ENCODE data around the gene ECE1.
"Not testable (repeated sequence)": the region's sequence is repeated elsewhere in the genome, so short reads cannot be mapped to it uniquely, and the experiment has no call there.

The ECE1 gene

DNA sequence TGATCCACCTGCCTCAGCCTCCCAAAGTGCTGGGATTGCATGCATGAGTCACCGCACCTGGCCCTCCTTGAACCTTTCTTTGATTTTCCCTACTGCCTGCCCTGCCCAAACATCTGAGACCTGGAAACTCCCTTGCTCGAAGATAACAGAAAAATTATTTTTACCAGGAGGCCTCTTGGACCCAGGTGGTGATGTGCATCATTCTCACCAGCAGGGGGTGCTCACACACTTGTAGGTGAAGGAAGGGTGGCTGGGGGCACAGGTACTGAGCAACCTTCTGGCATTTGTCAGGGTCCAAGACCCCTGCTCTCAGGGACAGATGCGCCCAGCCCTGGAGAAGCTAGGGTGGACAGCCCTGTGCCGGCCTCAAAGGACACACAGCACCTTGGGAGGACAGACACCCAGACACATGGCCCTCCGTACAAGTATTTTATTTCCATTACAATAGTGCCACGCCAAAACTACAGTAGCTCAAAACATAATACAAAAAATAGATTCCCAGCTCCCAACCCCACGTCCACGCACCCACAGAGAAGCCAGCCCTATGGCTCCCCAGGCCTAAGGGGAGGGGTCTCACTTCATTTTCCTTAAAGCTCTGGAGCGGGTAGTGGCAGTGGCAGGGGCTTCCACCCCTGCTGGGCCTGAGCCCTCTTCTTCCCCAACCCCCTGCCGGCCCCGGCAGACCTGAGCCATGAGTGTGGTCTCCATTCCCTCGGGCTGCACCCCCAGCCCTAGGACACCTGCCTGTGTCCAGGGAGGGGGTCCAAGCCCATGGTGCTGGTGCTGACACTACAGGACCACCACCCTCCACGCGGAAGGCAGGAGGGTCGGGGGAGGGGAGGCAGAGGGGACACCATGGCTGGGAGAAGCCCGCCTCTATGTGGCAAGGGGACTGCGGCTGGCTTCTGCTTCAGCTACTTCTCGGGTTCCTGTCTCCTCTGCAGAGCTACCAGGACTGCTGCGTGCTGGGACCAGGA, 73.1 kb downstream of the ECE1 start:
- DNase-seq, result peak; percentile 77

DNA sequence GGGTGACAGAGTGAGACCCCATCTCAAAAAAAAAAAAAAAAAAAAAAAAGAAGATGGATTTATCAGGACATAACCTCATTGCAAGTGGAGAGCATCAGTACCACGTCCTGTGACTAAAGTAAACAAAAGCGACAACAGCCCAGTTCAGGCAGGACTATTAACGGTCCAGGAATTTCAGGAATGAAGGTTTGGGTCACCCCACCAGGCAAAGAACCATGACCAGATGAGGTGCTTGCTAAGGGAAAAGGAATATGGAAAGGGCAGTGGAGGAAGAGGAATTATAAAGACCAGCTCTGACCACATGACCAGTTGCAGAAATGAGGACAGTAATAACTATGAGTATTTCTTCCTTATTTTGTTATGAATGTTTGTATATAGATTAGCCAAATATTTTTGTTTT, 78.1 kb downstream of the ECE1 start:
- no peak for DNase-seq

DNA sequence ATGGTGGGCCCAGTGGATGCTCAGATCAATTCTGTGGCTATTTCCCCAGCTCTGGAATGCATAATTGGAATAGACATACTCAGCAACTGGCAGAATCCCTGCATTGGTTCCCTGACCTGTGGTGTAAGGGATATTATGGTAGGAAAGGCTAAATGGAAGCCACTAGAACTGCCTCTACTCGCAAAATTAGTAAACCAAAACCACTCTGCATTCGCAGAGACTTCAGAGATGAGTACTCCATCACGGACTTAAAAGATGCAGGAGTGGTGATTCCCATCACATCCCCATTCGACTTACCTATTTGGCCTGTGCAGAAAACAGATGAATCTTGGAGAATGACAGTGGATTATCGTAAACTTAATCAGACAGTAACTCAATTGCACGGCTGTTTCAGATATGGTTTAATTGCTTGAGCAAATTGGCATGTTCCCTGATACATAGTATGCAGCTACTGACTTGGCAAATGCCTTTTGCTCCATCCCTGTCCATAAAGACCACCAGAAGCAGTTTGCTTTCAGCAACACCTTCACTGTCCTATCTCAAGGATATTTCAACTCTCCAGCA, 82.0 kb downstream of the ECE1 start:
- not testable (repeated sequence) for DNase-seq

DNA sequence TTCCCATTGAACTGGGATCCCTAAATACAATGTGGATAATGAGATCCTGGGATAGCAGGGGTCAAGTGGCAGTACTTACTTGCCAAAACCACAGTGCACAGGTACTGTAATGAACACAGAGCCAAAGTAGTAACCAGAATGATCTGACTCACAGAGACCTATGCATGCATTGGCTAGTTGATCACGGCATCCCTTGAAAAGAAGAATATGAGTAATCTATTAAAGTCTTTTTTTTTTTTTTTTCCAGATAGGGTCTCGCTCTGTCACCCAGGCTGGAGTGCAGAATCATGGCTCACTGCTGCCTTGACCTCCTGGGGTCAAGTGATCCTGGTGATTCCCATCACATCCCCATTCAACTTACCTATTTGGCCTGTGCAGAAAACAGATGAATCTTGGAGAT, 84.1 kb downstream of the ECE1 start:
- DNase-seq, result no peak

DNA sequence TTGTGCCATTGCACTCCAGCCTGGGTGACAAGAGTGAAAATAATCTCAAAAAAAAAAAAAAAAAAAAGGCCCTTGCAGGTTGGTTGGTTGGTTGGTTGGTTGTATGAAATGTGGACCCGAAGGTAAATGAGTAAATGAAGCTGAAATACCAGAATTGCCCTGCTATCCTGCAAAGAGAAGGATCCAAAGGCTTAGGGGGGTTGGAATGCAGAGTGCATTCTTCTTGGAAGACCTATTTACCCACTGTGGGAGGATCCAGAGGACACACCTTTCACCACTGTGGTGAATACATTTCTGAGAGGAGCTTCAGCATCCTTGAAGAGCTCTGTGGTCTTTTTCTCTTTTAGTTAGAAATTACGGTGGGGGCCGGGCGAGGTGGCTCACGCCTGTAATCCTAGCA, 84.8 kb downstream of the ECE1 start:
- no peak for DNase-seq

DNA sequence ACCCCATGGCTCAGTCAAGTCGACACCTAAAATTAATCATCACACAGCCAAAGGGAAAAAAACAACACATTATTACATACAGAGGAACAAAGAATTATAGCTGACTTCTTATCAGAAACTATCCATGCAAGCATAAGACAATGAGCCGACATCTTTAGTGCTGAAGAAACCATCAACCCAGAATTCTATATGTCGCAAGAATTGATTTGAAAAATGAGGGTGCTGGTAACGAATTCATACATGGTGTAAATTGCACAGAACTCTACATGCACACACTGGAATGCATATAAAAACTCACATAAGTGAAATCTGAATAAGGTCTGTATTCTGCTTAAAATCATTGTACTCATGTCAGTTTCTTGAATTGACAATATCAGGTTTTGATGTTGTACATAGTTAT, 88.6 kb downstream of the ECE1 start:
- no peak for DNase-seq

DNA sequence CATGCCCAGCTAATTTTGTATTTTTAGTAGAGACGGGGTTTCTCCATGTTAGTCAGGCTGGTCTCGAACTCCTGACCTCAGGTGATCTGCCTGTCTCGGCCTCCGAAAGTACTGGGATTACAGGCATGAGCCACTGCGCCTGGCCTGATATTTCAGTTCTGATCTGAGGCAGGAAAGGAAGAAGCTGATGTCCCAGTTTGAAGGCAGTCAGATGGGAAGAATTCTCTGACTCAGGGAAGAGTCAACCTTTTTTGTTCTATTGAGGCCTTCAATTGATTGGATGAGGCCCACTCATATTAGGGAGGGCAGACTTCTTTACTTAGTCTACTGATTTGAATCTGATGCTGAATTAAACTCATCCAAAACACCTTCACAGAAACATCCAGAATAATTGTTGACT, 89.0 kb downstream of the ECE1 start:
- DNase-seq, result not testable (repeated sequence)

DNA sequence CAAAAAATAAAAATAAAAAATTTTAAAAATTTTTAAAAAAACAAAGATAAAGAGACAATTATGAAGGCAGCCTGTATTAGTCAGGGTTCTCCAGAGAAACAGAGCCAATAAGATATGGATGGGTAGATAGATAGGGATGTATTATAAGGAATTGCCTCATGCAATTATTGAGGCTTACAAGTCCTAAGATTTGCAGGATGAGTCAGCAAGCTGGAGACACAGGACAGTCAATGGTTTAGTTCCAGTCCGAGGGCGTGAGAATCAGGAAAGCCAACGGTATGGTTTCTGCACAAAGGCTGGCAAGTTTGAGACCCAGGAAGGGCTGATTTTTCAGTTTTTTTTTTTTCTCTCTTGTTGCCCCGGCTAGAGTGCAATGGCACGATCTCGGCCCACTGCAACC, 89.5 kb downstream of the ECE1 start:
- no peak for DNase-seq

DNA sequence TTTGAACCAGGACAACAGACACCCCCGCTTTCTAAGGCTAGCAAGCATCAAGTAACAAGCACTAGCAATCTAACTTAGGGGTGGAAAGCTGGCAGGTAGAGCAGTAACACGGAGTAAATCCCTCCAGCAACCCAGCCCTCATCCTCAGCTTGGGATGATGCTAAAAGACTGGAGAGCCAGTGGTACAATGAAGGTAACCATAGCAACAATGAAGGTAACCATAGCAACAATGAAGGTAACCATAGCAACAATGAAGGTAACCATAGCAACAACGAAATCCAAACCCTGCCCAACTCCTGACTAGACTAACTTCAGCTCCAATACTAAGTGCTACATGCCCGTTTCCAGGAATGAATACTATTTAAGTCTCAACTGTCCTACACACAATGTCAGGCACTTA, 91.3 kb downstream of the ECE1 start:
- DNase-seq, result no peak

DNA sequence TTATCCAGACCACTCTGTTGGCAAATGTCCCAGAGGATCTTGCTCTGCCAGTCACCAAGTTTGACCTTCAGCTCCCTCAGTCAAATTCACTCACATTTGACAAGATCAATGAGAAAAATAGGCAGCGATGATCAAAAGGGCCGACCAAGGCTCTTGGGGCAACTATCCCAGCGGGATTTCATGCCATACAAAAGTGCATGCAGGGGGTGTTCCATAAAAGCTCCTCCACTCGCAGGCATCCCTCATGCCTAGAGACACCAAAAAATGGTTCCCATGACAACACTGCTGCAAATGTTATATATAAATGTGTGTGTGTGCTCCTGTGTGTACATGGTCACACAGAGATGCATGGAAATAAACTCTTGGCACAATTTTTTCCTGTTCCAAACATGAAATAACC, 97.4 kb downstream of the ECE1 start:
- no peak for DNase-seq

DNA sequence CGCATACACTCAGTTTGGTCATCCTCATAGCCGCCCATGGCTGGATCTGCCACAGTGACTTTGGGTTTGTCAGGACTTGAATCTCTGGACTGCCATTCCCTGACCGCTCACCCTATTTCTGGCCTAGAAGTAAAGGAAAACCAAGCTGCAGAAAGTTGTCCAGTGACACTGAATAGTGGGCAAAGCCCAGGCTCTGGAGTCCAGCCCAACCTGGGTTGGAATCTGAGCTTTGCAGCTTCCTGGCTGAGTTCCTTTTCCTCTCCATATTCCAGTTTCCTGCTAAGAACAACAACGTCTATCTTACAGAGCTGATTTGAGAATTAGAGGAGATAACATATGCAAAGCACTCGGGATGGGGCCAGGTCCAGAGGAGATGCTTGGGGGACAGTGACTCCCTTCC, 98.0 kb downstream of the ECE1 start:
- no peak for DNase-seq

DNA sequence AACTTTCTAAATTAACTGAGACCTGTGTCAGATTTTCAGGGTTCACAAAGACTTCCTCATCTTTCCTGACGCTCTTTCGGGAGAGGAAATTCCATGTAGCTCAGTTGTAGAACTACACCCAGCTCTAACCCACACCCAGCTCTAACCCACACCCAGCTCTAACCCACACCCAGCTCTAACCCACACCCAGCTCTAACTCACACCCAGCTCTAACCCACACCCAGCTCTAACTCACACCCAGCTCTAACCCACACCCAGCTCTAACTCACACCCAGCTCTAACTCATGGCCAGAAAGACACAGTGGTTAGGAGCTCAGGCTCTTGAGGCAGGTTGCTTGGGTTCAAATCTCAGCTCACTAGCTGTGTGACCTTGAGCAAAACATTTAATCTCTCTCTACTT, 99.5 kb downstream of the ECE1 start:
- not testable (repeated sequence) for DNase-seq

DNA sequence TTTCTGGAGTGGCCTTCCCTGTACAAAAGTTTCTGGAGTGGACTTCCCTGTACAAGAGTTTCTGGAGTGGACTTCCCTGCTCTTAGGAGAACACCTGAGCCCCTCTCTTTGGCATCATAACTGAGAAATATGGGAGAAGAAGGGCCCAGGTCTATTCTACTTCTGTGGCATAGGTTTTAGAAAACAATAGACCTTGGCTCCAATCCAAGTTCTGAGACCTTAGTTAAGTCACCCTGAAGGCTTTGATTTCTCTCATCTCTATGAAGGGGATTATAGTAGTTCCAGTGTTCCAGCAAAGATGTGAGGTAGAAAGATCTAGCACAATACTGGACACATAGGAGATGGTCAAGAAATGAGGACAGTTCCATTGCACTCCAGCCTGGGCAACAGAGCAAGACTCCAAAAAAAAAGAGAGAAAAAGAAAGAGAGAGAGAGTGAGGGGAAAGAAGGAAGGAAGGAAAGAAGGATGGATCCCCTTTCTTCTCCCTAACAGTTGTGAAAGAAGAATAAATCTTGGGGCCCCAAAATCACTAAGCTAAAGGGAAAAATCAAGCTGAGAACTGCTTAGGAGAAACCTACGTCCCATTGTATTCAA, 100.3 kb downstream of the ECE1 start:
- peak; percentile 51 for DNase-seq

DNA sequence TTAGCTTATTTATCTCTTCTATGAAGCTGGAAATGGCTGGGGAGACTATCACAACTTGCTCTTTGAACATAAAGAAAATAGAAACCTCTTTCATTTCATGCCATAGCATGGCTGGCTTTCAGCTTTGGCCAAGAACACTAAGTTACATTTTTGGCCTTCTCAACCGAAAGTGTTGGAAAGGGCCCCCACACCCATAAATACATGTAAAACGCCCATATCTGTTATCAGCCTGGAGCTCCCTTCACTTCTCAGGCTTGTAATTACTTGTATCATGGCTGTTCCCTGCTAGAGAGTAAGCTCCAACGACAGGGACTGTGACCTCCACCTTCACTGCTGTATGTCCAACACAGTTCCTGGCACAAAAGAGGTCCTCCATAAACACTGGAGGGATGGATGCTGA, 100.8 kb downstream of the ECE1 start:
- no peak for DNase-seq

DNA sequence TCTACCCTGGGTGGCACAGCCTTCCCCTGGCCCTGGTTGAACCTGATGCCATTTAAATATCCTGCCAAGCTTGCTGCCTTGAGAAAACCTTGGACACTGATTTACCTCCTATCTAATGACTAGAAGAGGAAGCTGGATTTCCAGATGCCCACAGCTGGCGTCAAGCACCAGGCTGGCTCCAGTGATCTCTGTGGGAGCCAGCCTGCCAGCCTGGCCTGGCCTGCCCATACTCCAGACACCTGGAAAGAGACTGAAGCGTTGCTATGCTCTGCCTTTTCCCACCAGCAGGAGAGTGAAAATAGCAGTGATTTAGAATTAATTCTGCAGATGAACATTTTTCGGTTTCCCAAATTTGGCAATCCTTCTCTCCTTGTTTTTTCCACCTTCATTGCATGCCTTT, 102.0 kb downstream of the ECE1 start:
- no peak for DNase-seq

DNA sequence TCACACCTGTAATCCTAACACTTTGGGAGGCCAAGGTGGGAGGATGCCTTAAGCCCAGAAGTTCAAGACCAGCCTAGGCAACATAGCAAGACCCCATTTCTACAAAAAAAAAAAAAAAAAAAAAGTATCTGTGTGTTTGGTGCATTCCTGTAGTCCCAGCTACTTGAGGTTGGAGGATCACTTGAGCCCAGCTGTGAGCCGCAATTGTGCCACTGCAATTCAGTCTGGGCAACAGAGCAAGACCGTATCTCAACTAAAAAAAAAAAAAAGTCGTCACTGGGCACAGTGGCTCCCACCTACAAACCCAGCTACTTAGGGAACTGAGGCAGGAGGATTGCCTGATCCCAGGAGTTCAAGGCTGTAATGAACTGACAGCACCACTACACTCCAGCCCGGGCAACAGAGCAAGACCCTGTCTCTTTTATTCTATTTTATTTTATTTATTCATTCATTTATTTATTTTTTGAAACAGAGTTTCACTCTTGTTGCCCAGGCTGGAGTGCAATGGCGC, 105.0 kb downstream of the ECE1 start:
- no peak for DNase-seq

DNA sequence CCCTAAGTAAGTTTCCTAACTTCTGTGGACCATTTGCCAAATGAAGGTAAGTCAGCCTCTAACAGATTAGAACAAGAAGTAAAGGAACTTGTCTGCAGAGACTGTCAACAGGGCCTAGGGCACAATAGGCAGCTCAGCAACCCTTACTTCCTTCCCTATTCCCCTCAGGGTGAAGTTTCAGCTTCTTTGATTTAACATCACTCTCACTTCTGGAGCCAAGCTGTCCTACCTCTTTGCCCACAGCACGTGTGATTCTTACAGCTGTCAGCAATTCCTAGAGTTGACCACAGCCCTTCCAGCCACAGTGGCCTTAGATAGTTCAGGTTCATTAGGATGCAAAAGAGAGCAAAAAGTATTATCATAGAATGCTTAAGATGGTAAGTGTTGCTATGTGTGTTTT, 106.0 kb downstream of the ECE1 start:
- DNase-seq, result peak; percentile 91

DNA sequence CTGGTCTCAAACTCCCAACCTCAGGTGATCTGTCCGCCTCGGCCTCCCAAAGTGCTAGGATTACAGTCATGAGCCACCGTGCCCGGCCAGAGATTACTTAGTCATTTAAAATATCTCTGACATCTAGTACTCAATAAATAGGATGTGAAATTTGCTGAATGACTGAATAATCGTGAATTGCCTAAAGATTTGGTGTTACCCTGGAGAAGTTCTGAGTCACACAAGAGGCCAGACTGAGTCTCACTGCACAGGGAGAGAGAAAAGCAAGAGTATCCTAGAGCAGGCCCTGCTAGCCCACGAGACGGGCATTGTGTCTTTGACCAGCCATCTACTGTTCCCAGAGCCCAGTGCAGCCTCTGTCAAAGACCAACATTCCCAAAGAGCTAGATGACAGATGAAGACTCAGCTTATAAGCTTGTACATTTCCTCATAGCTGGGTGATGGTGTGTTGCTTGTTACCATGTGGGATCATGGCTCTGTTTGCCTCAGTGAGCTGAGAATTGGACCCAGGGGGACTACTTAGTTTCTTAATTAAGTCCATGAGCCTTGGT, 108.0 kb downstream of the ECE1 start:
- DNase-seq, result no peak

DNA sequence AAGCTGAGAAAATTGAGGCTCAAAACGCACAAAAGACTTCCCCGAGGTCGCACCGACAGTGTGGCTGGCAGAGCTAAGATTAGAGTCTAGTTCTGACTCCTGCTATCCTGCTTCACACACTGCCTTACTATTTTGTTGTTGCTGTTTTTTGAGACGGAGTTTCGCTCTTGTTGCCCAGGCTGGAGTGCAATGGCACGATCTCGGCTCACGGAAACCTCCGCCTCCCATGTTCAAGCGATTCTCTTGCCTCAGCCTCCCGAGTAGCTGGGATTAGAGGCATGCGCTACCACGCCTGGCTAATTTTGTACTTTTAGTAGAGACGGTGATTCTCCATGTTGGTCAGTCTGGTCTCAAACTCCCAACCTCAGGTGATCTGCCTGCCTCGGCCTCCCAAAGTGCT, 112.0 kb downstream of the ECE1 start:
- DNase-seq, result not testable (repeated sequence)

DNA sequence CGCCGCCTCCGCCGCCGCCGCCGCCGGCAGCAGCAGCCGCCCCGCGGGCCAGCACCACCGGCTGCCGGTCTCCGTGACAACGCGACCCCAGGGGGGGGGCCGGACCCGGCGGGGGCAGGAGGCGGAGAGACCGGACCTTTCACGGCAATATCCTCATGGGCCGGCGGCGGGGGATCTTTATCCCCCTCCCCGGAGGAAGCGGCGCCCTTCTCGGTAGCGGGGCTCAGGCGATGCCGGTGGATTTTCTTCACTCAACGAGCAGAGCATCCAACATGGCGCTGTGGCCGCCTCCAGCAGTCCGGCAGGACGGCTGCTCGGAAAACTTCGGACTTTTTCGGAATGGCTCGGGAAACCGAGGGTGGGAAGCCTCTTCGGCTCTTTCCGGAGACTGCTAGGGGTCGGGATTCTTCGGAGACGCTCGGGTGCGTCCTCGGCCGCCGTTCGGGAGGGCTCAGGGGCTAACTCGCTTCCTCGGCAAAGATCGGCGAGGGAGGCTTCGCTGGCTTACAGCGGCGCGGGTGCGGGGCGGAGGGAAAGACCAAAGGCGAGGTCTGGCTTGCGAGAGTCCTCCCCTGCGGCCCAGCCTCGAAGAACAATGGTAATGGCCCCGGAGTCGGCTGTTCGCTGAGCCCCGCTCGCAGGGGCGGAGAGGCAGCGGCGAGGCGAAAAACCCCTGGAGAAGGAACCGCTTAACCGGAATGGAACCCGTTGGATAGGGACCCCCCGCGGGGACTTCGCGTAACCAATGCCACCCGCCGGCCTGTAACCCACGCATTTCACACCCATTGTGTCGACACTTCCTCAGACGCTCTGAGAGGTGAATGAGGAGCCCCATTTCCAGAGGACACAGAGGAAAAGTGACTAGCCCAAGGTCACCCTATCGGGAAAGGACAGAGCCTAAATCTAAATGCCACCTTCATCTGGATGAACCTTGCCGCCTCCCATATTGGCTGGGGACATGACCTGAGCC, 113.4 kb downstream of the ECE1 start, which contains the start of gene EIF4G3:
Gene EIF4G3, minus strand, starts transcription at position 312 of the 970 bp plus-strand sequence. CDS start 174,155 bp downstream, outside the sequence.
- DNase-seq, result peak; percentile 99

DNA sequence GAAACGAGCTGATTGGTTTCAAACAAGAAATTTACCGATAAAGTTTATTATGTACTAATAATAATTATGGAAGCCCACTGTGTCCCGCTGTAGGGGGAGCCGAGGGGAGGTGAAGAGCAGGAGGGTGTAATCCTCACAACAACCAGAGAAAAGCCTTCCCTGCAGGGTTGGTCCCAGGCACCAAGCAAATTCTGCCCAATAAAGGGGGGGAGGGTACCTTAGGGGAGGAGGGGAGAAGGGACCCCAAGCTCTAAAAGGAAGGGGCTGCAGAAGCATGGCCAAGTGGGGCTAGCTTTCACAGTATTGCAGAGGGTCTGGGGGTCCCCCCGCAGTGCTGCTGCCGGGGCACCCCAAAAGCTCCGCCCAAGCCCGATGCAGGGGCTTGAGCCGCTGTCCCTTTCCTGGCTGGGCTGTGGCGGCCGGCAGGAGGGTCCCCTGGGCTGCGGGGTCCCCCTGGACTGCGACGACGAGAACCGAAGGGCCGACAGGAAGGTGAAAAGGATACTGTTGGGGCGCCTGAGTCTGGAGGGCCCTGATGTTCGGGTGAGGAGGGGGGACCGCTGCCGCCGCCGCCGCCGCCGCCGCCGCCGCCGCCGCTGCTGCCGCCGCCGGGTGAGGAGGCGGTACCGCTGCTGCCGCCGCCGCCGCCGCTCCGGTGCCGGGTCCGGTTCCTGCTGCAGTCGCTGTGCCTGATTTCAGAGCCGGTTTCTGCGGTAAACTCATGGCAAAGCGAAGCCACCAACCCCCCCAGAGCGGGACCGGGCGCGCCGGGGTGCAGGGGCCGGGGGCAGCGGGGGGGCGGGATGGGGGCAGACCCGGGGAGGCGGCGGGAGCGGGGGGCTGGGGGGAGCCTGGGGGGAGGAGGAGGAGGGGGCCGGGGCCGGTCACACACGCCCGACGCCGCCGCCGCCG, 114.3 kb downstream of the ECE1 start:
- DNase-seq, result peak; percentile 47
